Gastroesophageal sphincter (tissue), 4 donors: ENCODE results near the gene MTUS2. TPM values are rescaled to one million over a fixed set of nuclear protein-coding genes. Genes with fewer than 3 reads are reported as not detected.

Experiments
- ATAC-seq: fragments of 150-250 bp; one replicate; pipeline ENCODE4 v1.9.1; 2016; ENCODE audit warnings: mild to moderate bottlenecking, moderate library complexity
- H3K27ac ChIP-seq, 4 donors: fragments of 200-600 bp; sonication (generic) in 3 of 4; 1 replicate in 3 of 4; 2 replicates in 1 of 4; pipeline ENCODE4 v1.5.1; 2016 to 2019
- H3K27me3 ChIP-seq: fragments of 200-600 bp; sonication (generic); one replicate; pipeline ENCODE4 v1.5.1; 2019
- H3K36me3 ChIP-seq, 2 donors: fragments of 200-600 bp; sonication (generic); one replicate each; pipeline ENCODE4 v1.5.1; 2019; ENCODE audit warnings: control low read depth in 1 of 2
- H3K4me1 ChIP-seq, 3 donors: fragments of 200-600 bp; sonication (generic); 1 replicate in 2 of 3; 2 replicates in 1 of 3; pipeline ENCODE4 v1.5.1; 2016 to 2019; ENCODE audit warnings: control low read depth in 2 of 3
- H3K4me3 ChIP-seq, 2 donors: fragments of 200-600 bp; sonication (generic); one replicate each; pipeline ENCODE4 v1.5.1; 2019; ENCODE audit warnings: mild to moderate bottlenecking in 1 of 2, moderate library complexity in 1 of 2
- H3K9me3 ChIP-seq, 3 donors: fragments of 200-600 bp; sonication (generic); one replicate each; pipeline ENCODE4 v1.5.1; 2017 to 2019; ENCODE audit warnings: control low read depth in 2 of 3
- CTCF ChIP-seq, 4 experiments: fragments of 200-600 bp in 2 of 4; fragments of 450-650 bp in 2 of 4; sonication (generic) in 1 of 4; IDR thresholded peaks; one replicate each; pipeline ENCODE4 v1.5.1; 2017 to 2019; ENCODE audit warnings: antibody characterized with exemption in 4 of 4, mild to moderate bottlenecking in 2 of 4, moderate library complexity in 2 of 4
- EP300 ChIP-seq: sonication (generic); formaldehyde crosslinking; IDR thresholded peaks from one replicate; pipeline ENCODE4 v1.6.1; 2017; ENCODE audit warnings: antibody characterized with exemption, mild to moderate bottlenecking
- POLR2A ChIP-seq, 2 donors: fragments of 450-650 bp; IDR thresholded peaks; one replicate each; pipeline ENCODE4 v1.6.1; 2017; ENCODE audit warnings: antibody characterized with exemption in 2 of 2, mild to moderate bottlenecking in 2 of 2, moderate library complexity in 1 of 2
- POLR2AphosphoS5 ChIP-seq: sonication (generic); formaldehyde crosslinking; IDR thresholded peaks from one replicate; pipeline ENCODE4 v1.6.1; 2017; ENCODE audit warnings: antibody characterized with exemption
- WGBS, 2 donors: methylation state at CpG; one replicate each; pipeline ENCODE4 v1.1.5; 2018; ENCODE audit warnings: low coverage in 1 of 2; 5-methylcytosine and 5-hydroxymethylcytosine counted together
- total RNA-seq, 4 donors: library from RNA; depleted of rRNA; stranded (reverse); fragments of >200 nt; gene quantifications; one replicate each; pipeline ENCODE4 v1.1.0, GENCODE V29; 2016

The MTUS2 gene
- total RNA-seq, 4 donors from 2014 or later, result 0.67 to 36.7 (median 18.4) TPM

DNA sequence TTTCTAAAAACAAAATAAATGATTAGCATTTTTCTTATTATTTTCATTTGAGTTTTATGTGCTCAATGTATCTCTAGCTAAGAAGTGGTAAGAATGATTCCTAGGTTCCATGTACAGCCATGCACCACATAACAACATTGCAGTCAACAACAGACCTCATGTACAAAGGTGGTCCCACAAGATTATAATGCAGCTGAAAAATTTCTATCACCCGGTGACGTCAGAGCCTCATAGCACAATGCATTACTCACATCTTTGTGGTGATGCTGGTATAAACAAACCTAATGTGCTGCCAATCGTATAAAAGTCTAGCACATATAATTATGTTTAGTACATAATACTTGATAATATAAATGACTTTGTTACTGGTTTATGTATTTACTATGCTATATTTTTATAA, 654.9 kb downstream of the MTUS2 start:
- Histone ChIP-seq H3K27ac (no peak overlapping the region), H3K4me3 (no peak overlapping the region), H3K4me1 (no peaks in the 10 kb centered on the region), H3K36me3 (no peaks in the 10 kb centered on the region), H3K27me3 (no peaks in the 10 kb centered on the region), H3K9me3 (no peaks in the 10 kb centered on the region)
- no peak for ATAC-seq
- WGBS, 2 donors, result 77 to 83% methylated on average over 3 of the region's 3 CpGs
- no peak for TF ChIP-seq POLR2A (IDR thresholded peaks at IDR 0.05)
- TF ChIP-seq EP300, result no peak
- TF ChIP-seq POLR2AphosphoS5, result no peak
- no peak for TF ChIP-seq CTCF (IDR thresholded peaks at IDR 0.05)

DNA sequence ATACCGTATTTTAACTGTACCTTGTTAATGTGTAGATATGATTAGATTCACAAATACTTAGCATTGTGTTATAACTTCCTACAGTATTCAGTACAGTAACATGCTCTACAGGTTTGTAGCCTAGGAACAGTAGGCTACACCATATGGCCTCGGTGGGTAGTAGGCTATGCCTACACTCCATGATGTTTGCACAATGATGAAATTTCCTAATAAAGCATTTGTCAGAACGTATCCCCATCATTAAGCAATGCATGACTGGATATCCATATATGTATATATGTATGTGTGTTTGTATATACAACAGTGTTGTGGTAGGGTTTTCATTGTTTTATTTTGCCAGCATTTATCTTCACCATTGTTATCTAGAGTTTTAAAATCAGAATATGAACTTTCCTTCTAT, 655.9 kb downstream of the MTUS2 start:
- Histone ChIP-seq H3K9me3 (no peaks in the 10 kb centered on the region), H3K4me3 (no peak overlapping the region), H3K36me3 (no peaks in the 10 kb centered on the region), H3K27ac (no peak overlapping the region), H3K4me1 (no peaks in the 10 kb centered on the region), H3K27me3 (no peaks in the 10 kb centered on the region)
- 73 to 85% methylated on average over 3 of the region's 3 CpGs for WGBS, 2 donors
- no peak for ATAC-seq
- TF ChIP-seq CTCF (IDR thresholded peaks at IDR 0.05) (no peak), POLR2A (IDR thresholded peaks at IDR 0.05) (no peak), POLR2AphosphoS5 (no peak), EP300 (no peak)

DNA sequence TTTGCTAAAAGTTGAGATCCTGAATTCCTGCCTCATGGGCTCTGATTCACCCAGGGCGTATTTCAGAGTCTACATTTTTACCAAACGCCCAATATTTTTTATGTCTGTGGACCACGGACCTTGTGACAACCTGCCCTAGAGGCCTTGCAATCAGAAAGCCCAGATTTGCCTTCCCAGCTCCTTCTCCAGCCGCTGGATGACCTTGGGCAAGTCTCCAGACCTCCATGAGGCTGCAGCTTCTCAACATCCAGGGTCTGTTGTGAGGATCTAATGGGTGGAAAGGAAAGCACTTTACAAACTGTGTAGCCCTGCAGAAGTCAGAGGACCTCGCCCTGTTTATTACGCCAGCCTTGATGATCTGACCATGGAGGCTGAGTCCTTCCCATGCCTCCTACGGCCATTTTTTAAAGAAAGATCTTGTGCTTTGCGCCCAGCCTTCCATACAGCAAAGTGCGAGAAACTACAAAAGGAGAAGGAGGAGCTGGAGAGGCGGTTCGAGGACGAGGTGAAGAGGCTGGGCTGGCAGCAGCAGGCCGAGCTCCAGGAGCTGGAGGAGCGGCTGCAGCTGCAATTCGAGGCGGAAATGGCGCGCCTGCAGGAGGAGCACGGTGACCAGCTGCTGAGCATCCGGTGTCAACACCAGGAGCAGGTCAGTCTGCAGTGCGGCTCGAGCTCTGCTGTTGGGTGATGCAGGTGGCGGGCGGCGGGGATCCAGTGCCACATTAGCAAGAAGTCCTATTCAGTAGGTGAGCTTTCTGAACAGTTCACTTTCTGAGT, 659.8 kb downstream of the MTUS2 start:
- peaks cover 0 to 4% of the 10 kb centered on the region in 2 donors for H3K36me3 ChIP-seq
- no peaks in the 10 kb centered on the region for H3K4me1 ChIP-seq
- no peak overlapping the region for H3K4me3 ChIP-seq
- no peaks in the 10 kb centered on the region for H3K9me3 ChIP-seq
- no peak overlapping the region for H3K27ac ChIP-seq
- no peaks in the 10 kb centered on the region for H3K27me3 ChIP-seq
- TF ChIP-seq POLR2A (IDR thresholded peaks at IDR 0.05), result no peak
- TF ChIP-seq CTCF (IDR thresholded peaks at IDR 0.05), result no peak
- TF ChIP-seq EP300, result no peak
- no peak for TF ChIP-seq POLR2AphosphoS5
- peak; percentile 10 for ATAC-seq
- WGBS, 2 donors, result 73 to 80% methylated on average over 9 to 15 of the region's 25 CpGs

DNA sequence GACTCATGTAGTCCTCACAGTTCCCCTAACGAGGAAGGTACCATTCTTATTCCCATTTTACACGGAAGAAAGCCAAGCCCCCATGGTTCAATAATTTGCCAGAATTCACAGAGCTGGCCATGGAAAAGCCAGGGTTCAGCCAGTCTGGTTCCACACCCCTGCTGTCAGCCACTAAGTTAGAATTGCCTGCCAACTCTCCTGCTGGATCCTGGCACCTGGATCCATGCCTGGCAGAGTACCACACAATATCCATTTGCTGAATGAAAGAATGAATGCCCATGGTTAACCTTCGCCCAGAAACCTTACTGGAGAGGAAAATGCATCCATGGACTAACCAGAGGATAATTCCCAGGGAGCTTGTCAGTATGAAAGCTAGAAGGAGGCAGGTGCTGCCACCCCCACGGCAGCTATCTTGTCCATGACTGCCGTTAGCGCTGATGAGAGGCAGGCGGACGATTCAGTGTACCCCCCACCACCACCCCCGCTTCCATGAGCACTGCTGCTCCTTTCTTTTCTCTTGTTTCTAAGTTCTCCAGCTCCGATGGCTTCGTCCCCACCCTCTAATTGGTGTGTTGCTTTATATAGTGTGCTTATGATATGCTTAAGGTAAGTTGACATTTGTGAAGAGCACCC, 660.9 kb downstream of the MTUS2 start:
- no peaks in the 10 kb centered on the region for H3K4me1 ChIP-seq
- no peaks in the 10 kb centered on the region for H3K9me3 ChIP-seq
- H3K27me3 ChIP-seq, result no peaks in the 10 kb centered on the region
- 82 to 84% methylated on average over 8 to 10 of the region's 11 CpGs for WGBS, 2 donors
- TF ChIP-seq POLR2A (IDR thresholded peaks at IDR 0.05) (no peak), POLR2AphosphoS5 (no peak), CTCF (IDR thresholded peaks at IDR 0.05) (no peak), EP300 (no peak)
- no peak for ATAC-seq
- peaks cover 0 to 4% of the 10 kb centered on the region in 2 donors for H3K36me3 ChIP-seq
- H3K27ac ChIP-seq, result no peak overlapping the region
- H3K4me3 ChIP-seq, result no peak overlapping the region

DNA sequence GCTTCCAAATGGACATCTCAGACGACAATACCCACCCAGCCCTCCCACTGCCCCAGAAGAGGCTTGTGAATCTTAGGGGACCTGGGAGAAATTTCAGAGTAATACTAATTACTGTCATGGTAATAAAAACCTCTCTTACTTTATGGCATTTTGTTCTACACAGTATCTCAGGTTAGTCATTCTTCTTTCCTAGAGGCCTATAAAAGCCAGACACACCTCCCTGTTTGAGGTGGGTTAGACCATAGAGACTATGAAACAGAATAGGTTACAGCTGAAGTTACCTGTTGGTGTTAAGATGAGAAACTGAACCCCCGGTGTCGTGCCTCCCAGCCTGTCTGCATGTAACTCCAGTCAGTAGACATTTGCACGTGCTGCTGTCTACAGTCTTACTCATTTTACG, 661.5 kb downstream of the MTUS2 start:
- no peaks in the 10 kb centered on the region for H3K27me3 ChIP-seq
- no peaks in the 10 kb centered on the region for H3K4me1 ChIP-seq
- no peak overlapping the region for H3K27ac ChIP-seq
- TF ChIP-seq CTCF (IDR thresholded peaks at IDR 0.05) (no peak), POLR2A (IDR thresholded peaks at IDR 0.05) (no peak), POLR2AphosphoS5 (no peak), EP300 (no peak)
- H3K9me3 ChIP-seq, result no peaks in the 10 kb centered on the region
- no peak for ATAC-seq
- peaks cover 0 to 4% of the 10 kb centered on the region in 2 donors for H3K36me3 ChIP-seq
- no peak overlapping the region for H3K4me3 ChIP-seq
- WGBS, 2 donors, result 89 to 93% methylated on average over 4 to 5 of the region's 5 CpGs
